Erythroblast (primary cell): ENCODE measurements around the gene SMTNL2.

ENCODE experiments used
- GATA1 ChIP-seq: IDR thresholded peaks from 2 replicates; pipeline ENCODE4 v1.6.1; 2011; ENCODE audit warnings: low read depth, mild to moderate bottlenecking, control low read depth, low read length, moderate library complexity
- POLR2A ChIP-seq: IDR thresholded peaks from 2 replicates; pipeline ENCODE4 v1.6.1; 2011; ENCODE audit warnings: mild to moderate bottlenecking, low read length

DNA sequence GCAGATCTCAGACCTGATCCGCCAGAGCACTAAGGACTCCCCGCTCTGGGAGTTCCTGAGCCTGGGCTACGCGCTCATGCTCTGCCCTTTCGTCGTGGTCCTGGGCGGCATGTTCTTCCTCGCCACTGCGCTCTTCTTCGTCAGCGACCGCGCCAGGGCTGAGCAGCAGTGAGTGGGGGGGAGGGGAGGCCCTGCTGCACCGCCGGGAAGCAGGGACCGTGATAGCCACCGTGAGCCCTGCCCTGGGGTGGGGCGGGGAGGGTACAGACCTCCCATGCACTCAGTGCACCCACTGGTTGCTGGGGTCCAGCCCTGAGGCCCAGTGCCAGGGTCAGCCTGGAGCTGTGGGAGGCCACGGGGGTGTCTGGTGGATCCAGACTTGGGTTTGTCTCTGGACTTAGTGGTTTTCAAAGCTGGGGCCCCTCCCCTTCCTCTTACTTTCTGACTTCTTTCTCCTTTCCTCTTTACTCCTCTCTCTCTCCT lies 48.0 kb upstream of the SMTNL2 start:
- TF ChIP-seq POLR2A: no peak
- no peak for TF ChIP-seq GATA1
